Stimulated activated naive CD8-positive, alpha-beta T cell treated with anti-CD3 and anti-CD28 coated beads, Interleukin-15, Interleukin-2, amounts not matched to agents 100 U/mL and 50 U/mL, for 24 hours (primary cell): ENCODE results near the gene PPP6C.
"Not testable (repeated sequence)": the region's sequence is repeated elsewhere in the genome, so short reads cannot be mapped to it uniquely, and the experiment has no call there.

Experiments
- ATAC-seq: fragments of 150-1000 bp; cut with Tn5 transposase; one replicate; pipeline ENCODE4 v1.10.0; 2021
- DNase-seq: peaks from one replicate; pipeline ENCODE4 v3.0.0; 2021

Gene PPP6C

GRCh38 chr9:125141251-125141650 lies 48.4 kb downstream of the PPP6C start:
- DNase-seq = no peak
- ATAC-seq = no peak

DNA sequence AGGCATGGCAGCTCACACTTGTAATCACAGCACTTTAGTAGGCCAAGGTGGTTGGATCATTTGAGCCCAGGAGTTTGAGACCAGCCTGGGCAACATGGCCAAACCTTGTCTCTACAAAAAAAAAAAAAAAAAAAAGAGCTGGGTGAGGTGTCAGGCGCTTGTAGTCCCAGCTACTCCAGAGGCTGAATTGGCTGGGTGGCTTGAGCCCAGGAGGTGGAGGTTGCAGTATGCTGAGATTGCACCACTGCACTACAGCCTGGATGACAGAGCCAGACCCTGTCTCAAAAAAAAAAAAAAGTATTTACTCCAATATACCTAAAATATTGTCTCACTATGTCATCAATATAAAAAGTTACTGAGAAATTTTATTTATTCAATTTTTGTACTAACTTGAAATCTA lies 49.0 kb downstream of the PPP6C start:
- ATAC-seq = no peak
- no peak for DNase-seq

GRCh38 chr9:125137200-125137599 lies 52.4 kb downstream of the PPP6C start:
- ATAC-seq (no peak), DNase-seq (no peak)

GRCh38 chr9:125134976-125135375 lies 54.6 kb downstream of the PPP6C start:
- no peak for ATAC-seq
- DNase-seq = no peak

- ATAC-seq = peak; percentile 85
Observed at GRCh38 chr9:125133403-125134329, 55.9 kb downstream of the PPP6C start.

DNA sequence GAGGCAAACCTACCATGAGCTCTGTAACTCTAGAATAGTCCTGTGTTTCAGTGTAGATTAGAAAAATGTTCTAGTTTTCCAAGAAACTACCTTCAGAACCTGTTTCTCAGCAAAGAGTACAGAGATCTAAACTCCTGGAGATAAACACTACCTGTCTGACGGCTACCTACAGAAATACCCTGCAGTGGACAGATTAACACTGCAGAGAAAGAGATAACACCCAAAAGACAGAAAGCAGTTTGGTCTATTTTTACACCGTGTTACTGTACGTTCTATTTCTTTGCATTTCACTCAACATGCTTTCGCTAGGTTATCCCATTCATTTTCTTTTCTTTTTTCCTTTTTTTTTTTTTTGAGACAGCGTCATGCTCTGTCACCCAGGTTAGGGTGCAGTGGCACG lies 57.8 kb downstream of the PPP6C start:
- ATAC-seq = no peak
- no peak for DNase-seq

More at GRCh38 chr9:125133403-125134329, 55.9 kb downstream of the PPP6C start:
- DNase-seq = no peak

GRCh38 chr9:125126019-125126746 lies 63.4 kb downstream of the PPP6C start:
- ATAC-seq = peak; percentile 97

DNA sequence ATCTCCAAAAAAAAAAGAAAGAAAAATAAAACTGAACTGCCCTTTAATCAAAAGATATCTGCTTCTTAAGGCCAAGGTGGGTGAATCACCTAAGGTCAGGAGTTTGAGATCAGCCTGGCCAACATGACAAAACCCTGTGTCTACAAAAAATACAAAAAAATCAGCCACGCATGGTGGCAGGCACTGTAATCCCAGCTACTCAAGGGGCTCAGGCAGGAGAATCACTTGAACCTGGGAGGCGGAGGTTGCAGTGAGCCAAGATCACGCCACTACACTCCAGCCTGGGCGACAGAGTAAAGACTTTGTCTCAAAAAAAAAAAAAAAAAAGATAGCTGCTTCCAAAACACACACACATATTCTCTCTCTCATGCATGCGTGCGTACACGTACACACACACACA lies 64.1 kb downstream of the PPP6C start:
- no peak for DNase-seq
- no peak for ATAC-seq

More at GRCh38 chr9:125126019-125126746, 63.4 kb downstream of the PPP6C start:
- DNase-seq = peak; percentile 76

- no peak for ATAC-seq
- DNase-seq = no peak
Observed at GRCh38 chr9:125121146-125121545, 68.5 kb downstream of the PPP6C start.

- no peak for ATAC-seq
- no peak for DNase-seq
Observed at GRCh38 chr9:125119643-125120286, 69.8 kb downstream of the PPP6C start.

DNA sequence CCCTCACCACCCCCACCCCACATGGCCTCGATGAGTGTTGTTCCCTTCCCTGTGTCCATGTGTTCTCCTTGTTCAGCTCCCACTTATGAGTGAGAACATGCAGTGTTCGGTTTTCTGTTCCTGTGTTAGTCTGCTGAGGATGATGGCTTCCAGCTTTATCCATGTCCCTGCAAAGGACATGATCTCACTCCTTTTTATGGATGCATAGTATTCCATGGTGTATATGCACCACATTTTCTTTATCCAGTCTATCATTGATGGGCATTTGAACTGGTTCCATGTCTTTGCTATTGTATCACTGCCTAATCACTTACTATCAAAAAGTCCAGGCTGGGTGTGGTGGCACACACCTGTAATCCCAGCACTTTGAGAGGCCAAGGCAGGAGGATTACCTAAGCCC lies 70.9 kb downstream of the PPP6C start:
- ATAC-seq, DNase-seq: not testable (repeated sequence)

GRCh38 chr9:125114503-125114902 lies 75.1 kb downstream of the PPP6C start:
- ATAC-seq, DNase-seq: not testable (repeated sequence)

GRCh38 chr9:125110464-125110863 lies 79.1 kb downstream of the PPP6C start:
- ATAC-seq = no peak
- DNase-seq = no peak

- not testable (repeated sequence) for DNase-seq, ATAC-seq
Observed at GRCh38 chr9:125108541-125108940, 81.1 kb downstream of the PPP6C start.

DNA sequence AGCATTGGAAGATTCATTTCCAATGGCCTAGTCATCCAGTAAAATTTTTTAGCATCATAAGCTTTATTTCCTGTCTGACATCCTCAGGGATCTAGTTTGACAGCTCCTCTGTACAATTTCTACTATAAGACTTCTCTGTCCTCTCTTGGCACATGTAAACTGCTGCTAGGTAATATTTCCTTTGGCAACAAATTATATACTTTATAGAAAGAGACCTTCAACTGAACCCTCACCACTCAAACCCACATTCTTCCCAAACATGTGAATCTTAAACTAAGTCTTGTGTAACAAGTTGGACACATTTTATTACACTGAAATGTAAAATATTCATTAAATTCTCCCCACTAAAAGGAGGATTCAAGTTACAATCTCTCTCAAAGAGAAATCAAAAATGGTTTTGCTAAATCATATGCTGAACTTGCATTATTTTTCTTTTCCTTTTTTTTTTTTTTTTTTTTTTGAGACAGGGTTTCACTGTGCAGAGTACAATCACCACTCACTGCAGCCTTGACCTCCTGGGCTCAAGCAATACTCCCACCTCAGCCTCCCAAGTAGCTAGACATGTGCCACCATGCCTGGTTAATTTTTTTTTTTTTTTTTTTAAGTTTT lies 83.2 kb downstream of the PPP6C start:
- DNase-seq (no peak), ATAC-seq (no peak)

- DNase-seq = no peak
- no peak for ATAC-seq
Observed at GRCh38 chr9:125103770-125104460, 85.7 kb downstream of the PPP6C start.

DNA sequence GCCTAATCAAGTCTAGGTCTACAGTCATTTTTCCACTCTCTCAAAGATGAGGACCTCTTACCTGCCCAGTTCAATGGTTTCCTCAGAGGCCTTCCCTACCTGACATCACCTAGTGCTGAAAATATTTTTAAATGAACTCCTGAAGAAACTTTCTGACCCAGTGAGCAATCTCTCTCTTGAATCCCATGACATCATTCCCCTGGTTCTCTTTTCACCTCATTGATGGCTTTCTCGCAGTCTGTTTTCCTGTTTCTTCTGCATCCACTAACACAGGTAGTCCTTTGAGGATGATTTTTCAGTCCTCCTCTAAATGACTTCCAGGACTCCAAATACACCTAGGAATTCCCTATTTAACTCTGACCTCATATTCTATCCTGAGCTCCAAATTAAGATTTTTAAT lies 86.6 kb downstream of the PPP6C start:
- no peak for DNase-seq
- ATAC-seq = no peak

GRCh38 chr9:125100822-125101221 lies 88.8 kb downstream of the PPP6C start:
- DNase-seq (no peak), ATAC-seq (no peak)

GRCh38 chr9:125099816-125100215 lies 89.8 kb downstream of the PPP6C start:
- DNase-seq (no peak), ATAC-seq (no peak)
